GM12872 (cell line): ENCODE results near the gene CYB5R3.

Experiments
- CTCF ChIP-seq: IDR thresholded peaks from 3 replicates; pipeline ENCODE4 v1.5.1; 2011; ENCODE audit warnings: low read depth, mild to moderate bottlenecking, low read length, moderate library complexity; ENCODE audit not compliant: insufficient read depth

The CYB5R3 gene

GRCh38 chr22:42614312-42615091 is 34.7 kb downstream of the CYB5R3 start, which contains the start of gene POLDIP3:
Gene POLDIP3 (minus strand): TSS chr22:42614883. CDS start chr22:42614857, 26 bp downstream.
- TF ChIP-seq CTCF, result peak; percentile 17; the same call in 1 of the 3 replicates

GRCh38 chr22:42613872-42614301 is 35.3 kb downstream of the CYB5R3 start:
- no peak for TF ChIP-seq CTCF

- TF ChIP-seq CTCF, result no peak
These were observed 36.9 kb downstream of the CYB5R3 start for GRCh38 chr22:42612336-42612735.

- no peak for TF ChIP-seq CTCF
These were observed 38.1 kb downstream of the CYB5R3 start for GRCh38 chr22:42611051-42611450.

GRCh38 chr22:42610186-42610585 is 39.0 kb downstream of the CYB5R3 start:
- no peak for TF ChIP-seq CTCF

GRCh38 chr22:42608823-42609361 is 40.3 kb downstream of the CYB5R3 start:
- no peak for TF ChIP-seq CTCF

- no peak for TF ChIP-seq CTCF
These were observed 40.9 kb downstream of the CYB5R3 start for GRCh38 chr22:42608136-42608822.
